Left lung (tissue), 10 donors: ENCODE results near the gene XYLT2. TPM values are rescaled to one million over a fixed set of nuclear protein-coding genes. Genes with fewer than 3 reads are reported as not detected.

ENCODE experiments used
- ATAC-seq: fragments of 200-7000 bp; cut with Tn5 transposase; one replicate; pipeline ENCODE4 v1.9.1; 2020; ENCODE audit warnings: moderate library complexity
- DNase-seq, 4 donors: peaks; one replicate each; pipeline ENCODE4 v3.0.0-alpha.2; 2013 to 2020
- H3K27ac ChIP-seq, 2 donors: fragments of 200-600 bp; sonication (generic) in 1 of 2; one replicate each; pipeline versions ENCODE4 v1.5.0 to v1.8.0; 2020 to 2021
- H3K27me3 ChIP-seq, 2 donors: fragments of 200-600 bp; sonication (generic) in 1 of 2; one replicate each; pipeline versions ENCODE4 v1.5.0 to v1.8.0; 2020 to 2021
- H3K36me3 ChIP-seq, 2 donors: fragments of 200-600 bp; sonication (generic) in 1 of 2; one replicate each; pipeline versions ENCODE4 v1.5.0 to v1.8.0; 2020 to 2021
- H3K4me1 ChIP-seq, 2 donors: fragments of 200-600 bp; one replicate each; pipeline ENCODE4 v1.8.0; 2021
- H3K4me3 ChIP-seq, 2 donors: fragments of 200-600 bp; sonication (generic) in 1 of 2; one replicate each; pipeline versions ENCODE4 v1.5.0 to v1.8.0; 2020 to 2021; ENCODE audit warnings: mild to moderate bottlenecking in 1 of 2
- H3K9me3 ChIP-seq, 2 donors: fragments of 200-600 bp; sonication (generic) in 1 of 2; one replicate each; pipeline versions ENCODE4 v1.5.0 to v1.8.0; 2020 to 2021
- intact Hi-C, 2 donors: fragments of 100-400 bp; cut with DNase I; formaldehyde crosslinking; loops; one replicate each; pipeline versions ENCODE4 v1.11.2 to v1.14.2; 2022
- polyA plus RNA-seq, 6 donors: library from polyadenylated mRNA; unstranded; fragments of 120-200 nt; gene quantifications; one replicate each; pipeline ENCODE4 v1.2.1, GENCODE V29; 2013; ENCODE audit not compliant: insufficient read length in 6 of 6
- total RNA-seq, 2 donors: library from RNA; stranded (reverse); fragmentation: NEBNext Ultra II Directional; extraction: Animal tissue kit (Norgen Biotek cat#: 25700); gene quantifications; one replicate each; pipeline ENCODE4 v1.2.1, GENCODE V29; 2021
- TF ChIP-seq, protein P1 (sequence below), 2 donors: fragments of 200-600 bp; sonication (generic) in 1 of 2; IDR thresholded peaks; one replicate each; pipeline versions ENCODE4 v1.5.0 to v1.8.0; 2021; ENCODE audit warnings: antibody characterized with exemption in 2 of 2
- donor health status: DM: no; HTN: yes; CAD: no.
- donor health status: DM: no; HTN: no; CAD: no.

XYLT2 gene
- total and polyA plus RNA-seq, 8 donors: 18.6 to 25.0 (median 21.4) TPM

DNA sequence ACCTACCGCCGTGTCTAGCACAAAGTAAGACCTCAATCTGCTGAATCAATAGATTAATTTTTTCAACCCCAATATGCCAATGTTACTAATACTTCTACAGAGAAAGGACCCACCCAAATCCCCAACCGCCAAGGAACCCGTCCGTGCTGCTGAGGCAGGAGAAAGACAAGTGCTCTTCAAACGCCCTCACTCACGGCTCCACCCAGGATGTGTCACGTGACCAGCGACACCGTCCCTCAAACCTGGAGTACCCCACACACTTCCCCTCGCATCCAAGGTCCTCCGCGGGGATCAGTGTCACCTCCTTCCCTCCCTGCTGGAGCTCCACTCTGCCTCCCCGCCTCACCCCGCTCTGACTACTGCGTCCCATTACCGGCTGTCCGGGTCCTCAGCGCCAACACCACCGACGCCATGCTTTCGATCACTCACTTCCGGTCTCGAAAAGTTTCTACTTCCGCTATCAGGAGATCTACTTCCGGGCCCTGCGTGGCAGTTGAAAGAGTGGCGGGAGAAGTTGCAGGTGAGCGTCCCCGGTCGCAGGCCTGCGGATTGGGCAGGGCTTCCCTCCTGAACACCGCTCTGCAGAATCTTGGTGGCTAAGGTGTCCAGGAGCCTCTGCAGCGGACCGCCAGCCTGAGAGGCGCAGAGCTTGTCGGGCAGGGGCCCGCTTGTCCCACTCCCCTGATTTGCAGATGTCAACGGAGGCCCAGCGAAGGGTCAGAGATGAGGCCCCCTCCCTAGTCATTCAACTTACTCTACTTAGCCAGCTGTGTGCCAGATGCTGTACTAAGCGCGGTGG lies 27.0 kb downstream of the XYLT2 start, which contains the start of the genes EME1 and MRPL27:
Gene EME1, plus strand, starts transcription at position 472 of the 799 bp plus-strand sequence. CDS start 1,980 bp downstream, outside the sequence.
Gene MRPL27, minus strand, starts transcription at position 427 of the 799 bp plus-strand sequence. Its CDS starts 14 bp downstream, at position 413.
- intact Hi-C loops: no loop called here
- H3K4me3 ChIP-seq: peak within 1 kb of the TSS; percentile 64 to 69
- H3K4me1 ChIP-seq: peaks cover 9 to 19% of the 10 kb centered on the region in 2 donors
- DNase-seq: peak; percentile 89 to 96 (median 92)
- no peaks in the 10 kb centered on the region for H3K27me3 ChIP-seq
- H3K36me3 ChIP-seq: peaks cover 0 to 28% of the 10 kb centered on the region in 2 donors
- ATAC-seq: peak; percentile 97
- TF ChIP-seq, protein P1, sequence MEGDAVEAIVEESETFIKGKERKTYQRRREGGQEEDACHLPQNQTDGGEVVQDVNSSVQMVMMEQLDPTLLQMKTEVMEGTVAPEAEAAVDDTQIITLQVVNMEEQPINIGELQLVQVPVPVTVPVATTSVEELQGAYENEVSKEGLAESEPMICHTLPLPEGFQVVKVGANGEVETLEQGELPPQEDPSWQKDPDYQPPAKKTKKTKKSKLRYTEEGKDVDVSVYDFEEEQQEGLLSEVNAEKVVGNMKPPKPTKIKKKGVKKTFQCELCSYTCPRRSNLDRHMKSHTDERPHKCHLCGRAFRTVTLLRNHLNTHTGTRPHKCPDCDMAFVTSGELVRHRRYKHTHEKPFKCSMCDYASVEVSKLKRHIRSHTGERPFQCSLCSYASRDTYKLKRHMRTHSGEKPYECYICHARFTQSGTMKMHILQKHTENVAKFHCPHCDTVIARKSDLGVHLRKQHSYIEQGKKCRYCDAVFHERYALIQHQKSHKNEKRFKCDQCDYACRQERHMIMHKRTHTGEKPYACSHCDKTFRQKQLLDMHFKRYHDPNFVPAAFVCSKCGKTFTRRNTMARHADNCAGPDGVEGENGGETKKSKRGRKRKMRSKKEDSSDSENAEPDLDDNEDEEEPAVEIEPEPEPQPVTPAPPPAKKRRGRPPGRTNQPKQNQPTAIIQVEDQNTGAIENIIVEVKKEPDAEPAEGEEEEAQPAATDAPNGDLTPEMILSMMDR (IDR thresholded peaks at IDR 0.05): no peak
- peak within 1 kb of the TSS; percentile 91 for H3K27ac ChIP-seq
- H3K9me3 ChIP-seq: no peaks in the 10 kb centered on the region

DNA sequence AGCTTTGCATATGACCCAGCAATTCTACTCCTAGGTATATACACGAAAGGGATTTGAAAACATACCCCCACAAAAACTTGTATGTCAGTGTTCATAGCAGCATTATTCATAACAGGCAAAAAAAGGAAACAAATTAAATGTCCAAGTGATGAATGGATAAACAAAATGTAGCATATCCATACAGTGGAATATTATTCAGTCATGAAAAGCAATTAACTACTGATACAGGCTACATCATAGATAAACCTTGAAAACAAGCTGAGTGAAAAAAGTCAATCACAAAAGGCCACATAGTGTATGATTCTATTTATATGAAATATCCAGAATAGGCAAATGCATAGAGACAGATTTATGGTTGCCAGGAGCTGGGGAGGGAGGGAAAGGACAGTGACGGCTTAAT lies 27.8 kb downstream of the XYLT2 start:
- peak overlapping the region in 1 of 2 donors; percentile 69 for H3K4me3 ChIP-seq
- peaks cover 9 to 19% of the 10 kb centered on the region in 2 donors for H3K4me1 ChIP-seq
- no peaks in the 10 kb centered on the region for H3K9me3 ChIP-seq
- intact Hi-C loops: no loop called here
- ATAC-seq: no peak
- H3K27me3 ChIP-seq: no peaks in the 10 kb centered on the region
- TF ChIP-seq, protein P1 (IDR thresholded peaks at IDR 0.05): no peak
- H3K36me3 ChIP-seq: peaks cover 0 to 21% of the 10 kb centered on the region in 2 donors
- no peak overlapping the region for H3K27ac ChIP-seq
- DNase-seq: no peak

DNA sequence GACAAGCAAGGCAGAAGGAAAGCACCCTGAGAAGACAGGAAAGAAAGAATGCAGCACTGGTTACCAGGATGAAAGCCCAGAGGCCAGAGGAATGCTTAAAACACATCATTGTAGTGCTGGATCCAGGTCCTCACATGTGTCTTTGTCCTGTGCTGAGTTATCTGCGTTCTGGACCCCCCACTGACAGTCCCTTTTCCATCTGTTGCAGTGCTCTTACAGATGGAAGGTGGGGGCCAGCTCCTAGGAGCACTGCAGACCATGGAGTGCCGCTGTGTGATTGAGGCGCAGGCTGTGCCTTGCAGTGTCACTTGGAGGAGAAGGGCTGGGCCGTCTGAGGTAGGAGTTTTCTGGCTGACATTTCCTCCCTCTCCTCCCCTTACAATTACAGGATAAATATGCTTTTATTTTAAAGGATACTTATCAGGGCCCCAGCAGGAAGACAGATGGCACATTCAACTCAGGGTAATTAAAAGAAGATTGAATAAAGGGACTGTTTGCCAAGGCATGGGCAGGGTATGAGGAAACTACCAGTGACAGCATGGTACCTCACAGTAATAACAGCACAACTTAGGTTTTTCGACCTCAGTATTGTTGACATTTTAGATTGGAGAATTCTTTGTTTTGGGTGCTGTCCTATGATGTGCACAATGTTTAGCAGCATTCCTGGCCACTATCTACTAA lies 30.1 kb downstream of the XYLT2 start:
- Histone ChIP-seq H3K4me3 (no peak overlapping the region), H3K27me3 (no peaks in the 10 kb centered on the region), H3K36me3 (peaks cover 0 to 18% of the 10 kb centered on the region in 2 donors), H3K4me1 (peaks cover 9 to 19% of the 10 kb centered on the region in 2 donors), H3K27ac (no peak overlapping the region), H3K9me3 (no peaks in the 10 kb centered on the region)
- intact Hi-C loops: no loop called here
- ATAC-seq (no peak), DNase-seq (no peak)
- TF ChIP-seq, protein P1 (IDR thresholded peaks at IDR 0.05): no peak

DNA sequence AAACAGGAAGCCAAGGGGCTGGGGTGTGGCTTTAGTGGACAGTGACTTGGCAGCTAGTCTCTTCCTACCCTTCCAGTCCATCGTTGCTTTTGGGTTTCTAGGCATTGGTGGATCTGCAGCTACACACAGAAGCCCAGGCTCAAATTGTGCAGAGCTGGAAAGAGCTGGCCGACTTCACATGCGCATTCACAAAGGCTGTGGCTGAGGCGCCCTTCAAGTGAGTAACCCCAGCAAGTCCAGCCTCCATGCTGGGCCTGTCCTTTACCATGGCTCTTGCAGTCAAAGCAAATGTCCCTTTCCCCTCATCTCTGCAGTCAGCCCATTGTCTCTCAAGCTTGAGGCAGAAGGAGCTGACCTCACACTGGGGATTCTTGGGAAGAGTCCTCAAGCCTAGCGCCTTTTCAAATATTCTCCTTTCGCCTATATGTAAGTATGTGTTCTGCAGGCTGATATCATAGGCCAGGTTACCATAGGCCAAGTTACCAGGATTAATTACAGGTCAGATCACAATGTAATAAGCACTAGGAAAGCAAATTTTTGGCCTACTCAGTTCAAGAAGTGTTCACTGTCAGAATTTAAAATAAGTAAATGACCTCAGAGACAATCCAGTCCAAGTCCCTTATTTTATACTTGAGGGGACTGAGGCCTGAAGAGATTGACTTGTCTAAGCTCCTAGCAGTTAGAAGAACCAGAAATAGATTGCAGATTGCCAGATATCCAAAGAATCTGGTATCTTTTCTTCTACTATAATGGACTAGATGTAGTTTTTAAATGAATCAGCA lies 33.6 kb downstream of the XYLT2 start:
- no peaks in the 10 kb centered on the region for H3K4me1 ChIP-seq
- no peak for DNase-seq
- ATAC-seq: no peak
- H3K36me3 ChIP-seq: peaks cover 4 to 53% of the 10 kb centered on the region in 2 donors
- H3K27ac ChIP-seq: no peak overlapping the region
- intact Hi-C loops: no loop called here
- no peaks in the 10 kb centered on the region for H3K9me3 ChIP-seq
- TF ChIP-seq, protein P1 (IDR thresholded peaks at IDR 0.05): no peak
- H3K4me3 ChIP-seq: no peak overlapping the region
- no peaks in the 10 kb centered on the region for H3K27me3 ChIP-seq
